Measurements from ENCODE around the gene CD44. TPM values are rescaled to one million over a fixed set of nuclear protein-coding genes. Genes with fewer than 3 reads are reported as not detected.

CD44 gene
- total RNA-seq, 1 experiment from 2014 or later = 6.1 TPM

GRCh38 chr11:35146074-35146521 lies 7.1 kb downstream of the CD44 start:
- peaks cover 2% of the 10 kb centered on the region; the same call in 1 of the 2 replicates for H3K4me1 ChIP-seq (ENCODE audit: insufficient read depth, low read length)
- no peak overlapping the region for H2BK12ac ChIP-seq (ENCODE audit: insufficient read length, low read depth, low read length)
- H4K8ac ChIP-seq (replicated peaks; ENCODE audit: insufficient read length, low read depth, low read length) = no peak overlapping the region
- H2BK120ac ChIP-seq (ENCODE audit: low read depth, low read length, poor library complexity, severe bottlenecking) = no peak overlapping the region
- no peak overlapping the region for H2AK5ac ChIP-seq (ENCODE audit: insufficient read length, low read length)
- H3K4me2 ChIP-seq (ENCODE audit: insufficient read depth, insufficient read length, low read length) = no peak overlapping the region
- no peak overlapping the region for H3K27ac ChIP-seq (ENCODE audit: insufficient read length, low read depth, low read length)
- H3K56ac ChIP-seq (ENCODE audit: insufficient read length, low read depth, low read length) = no peak overlapping the region
- TF ChIP-seq CTCF (conservative IDR thresholded peaks at IDR 0.05) = no peak
- no peak overlapping the region for H2BK15ac ChIP-seq (ENCODE audit: low read depth, low read length)
- no peaks in the 10 kb centered on the region for H3K9me3 Mint-ChIP-seq
- no peaks in the 10 kb centered on the region for H3K23me2 ChIP-seq (ENCODE audit: insufficient read length, low read depth, low read length, poor library complexity, severe bottlenecking)
- H3K9me3 ChIP-seq (ENCODE audit: control insufficient read depth, low read depth, low read length) = no peaks in the 10 kb centered on the region
- no peak overlapping the region for H2BK20ac ChIP-seq (ENCODE audit: low read depth, low read length, poor library complexity, severe bottlenecking)
- H3K9ac ChIP-seq (ENCODE audit: extremely low read depth, insufficient read length, low read length) = no peak overlapping the region
- H3K18ac ChIP-seq (ENCODE audit: insufficient read length, low read depth, low read length) = no peak overlapping the region
- no peaks in the 10 kb centered on the region; a peak in 1 of 7 replicates for H3K36me3 Mint-ChIP-seq (ENCODE audit: insufficient read depth in 1 of 3, low read depth in 3 of 3)
- H3K4me3 Mint-ChIP-seq = no peak overlapping the region
- no peak for DNase-seq
- H2BK5ac ChIP-seq (ENCODE audit: insufficient read length, low read length) = no peak overlapping the region
- no peaks in the 10 kb centered on the region for H3K79me1 ChIP-seq (ENCODE audit: insufficient read depth, low read depth, low read length, poor library complexity, severe bottlenecking)
- peaks cover 22% of the 10 kb centered on the region for H3K27me3 Mint-ChIP-seq (ENCODE audit: low read depth)
- no peak overlapping the region for H3T11ph ChIP-seq (ENCODE audit: low read length)
- H4K20me1 ChIP-seq (ENCODE audit: control insufficient read depth, insufficient read depth, insufficient read length) = no peaks in the 10 kb centered on the region
- H3K4ac ChIP-seq (ENCODE audit: low read depth, low read length) = no peak overlapping the region
- no peak overlapping the region for H3K23ac ChIP-seq (ENCODE audit: insufficient read length, low read depth, low read length)
- H3K79me2 ChIP-seq (ENCODE audit: insufficient read depth, low read length) = no peaks in the 10 kb centered on the region
- H3K27me3 ChIP-seq (ENCODE audit: insufficient read depth, low read length) = no peaks in the 10 kb centered on the region; the same call in 1 of the 2 replicates
- peaks cover 13 to 19% of the 10 kb centered on the region in 2 experiments for H3K4me1 Mint-ChIP-seq
- no peak overlapping the region; a peak in 1 of 7 replicates for H3K27ac Mint-ChIP-seq
- no peak overlapping the region for H4K91ac ChIP-seq (ENCODE audit: insufficient read length, low read depth, low read length)
- no peak overlapping the region for H4K5ac ChIP-seq (ENCODE audit: insufficient read length, low read depth, low read length)
- WGBS (ENCODE audit: extremely low coverage, insufficient read length, low lambda C conversion rate) = no CpG with 5 or more reads among the region's 7 CpGs
- H3K14ac ChIP-seq (ENCODE audit: insufficient read depth, low read length) = no peak overlapping the region
- no peak overlapping the region for H2AFZ ChIP-seq (ENCODE audit: low read length)
